ENCODE results near the gene CHAMP1. TPM values are rescaled to one million over a fixed set of nuclear protein-coding genes. Genes with fewer than 3 reads are reported as not detected.

Gene CHAMP1
- polyA plus RNA-seq, 1 of the 3 experiments (the other 2 are of a cell fraction), result 28.6 TPM

GRCh38 chr13:114285166-114285808 is 29.0 kb upstream of the CHAMP1 start:
- Histone ChIP-seq H4K20me1 (ENCODE audit: insufficient read depth) (peaks cover 7% of the 10 kb centered on the region; the same call in 1 of the 2 replicates), H3K79me2 (ENCODE audit: insufficient read depth) (peaks cover 73% of the 10 kb centered on the region), H3K9ac (no peak overlapping the region), H3K27me3 (ENCODE audit: insufficient read depth) (no peaks in the 10 kb centered on the region), H3K27ac (ENCODE audit: low read depth in 2 of 2, low read length in 1 of 2) (no peak overlapping the region), H3K36me3 (replicated peaks in 1 of 2; ENCODE audit: control insufficient read depth in 1 of 2, insufficient read depth in 2 of 2, low read length in 1 of 2) (peaks cover 41 to 64% of the 10 kb centered on the region in 2 experiments), H3F3A (replicated peaks; ENCODE audit: insufficient read depth) (peaks cover 26% of the 10 kb centered on the region), H3K4me1 (ENCODE audit: control insufficient read depth in 1 of 2, insufficient read depth in 2 of 2, low read depth in 1 of 2, low read length in 1 of 2) (peaks cover 9 to 11% of the 10 kb centered on the region in 2 experiments; a peak in 3 of 4 replicates), H2AFZ (ENCODE audit: low read depth) (no peak overlapping the region), H3K4me3 (ENCODE audit: low read depth in 2 of 2, low read length in 1 of 2) (no peak overlapping the region), H3K9me3 (no peaks in the 10 kb centered on the region), H3K4me2 (no peak overlapping the region), H3K9me2 (no peaks in the 10 kb centered on the region)
- ChIA-PET POLR2A (no interaction called here), CTCF (interaction anchor here (0.9 to 1.5 kb wide), 4 partner anchors 17 to 561 kb away, joined by 3 read pairs; no protein-coding TSS in a partner anchor)
- DNase-seq, result no peak
- TF ChIP-seq POLR2AphosphoS5 (IDR thresholded peaks at IDR 0.05; ENCODE audit: low read depth, low read length) (no peak), ELF1 (IDR thresholded peaks at IDR 0.05) (no peak), EZH2phosphoT487 (IDR thresholded peaks at IDR 0.05; ENCODE audit: borderline replicate concordance, low read depth) (no peak), EP300 (IDR thresholded peaks at IDR 0.05; ENCODE audit: borderline replicate concordance in 1 of 2, low read depth in 1 of 2, low read length in 1 of 2) (no peak), GABPA (IDR thresholded peaks at IDR 0.05; ENCODE audit: low read depth) (no peak), TAF1 (IDR thresholded peaks at IDR 0.05; ENCODE audit: borderline replicate concordance, low read depth, low read length) (no peak), NFIC (IDR thresholded peaks at IDR 0.05; ENCODE audit: borderline replicate concordance) (no peak), RFX5 (IDR thresholded peaks at IDR 0.05; ENCODE audit: low read length) (no peak), TEAD4 (IDR thresholded peaks at IDR 0.05; ENCODE audit: borderline replicate concordance, insufficient read depth) (no peak), RXRA (IDR thresholded peaks at IDR 0.05; ENCODE audit: borderline replicate concordance, low read depth) (no peak), YY1 (IDR thresholded peaks at IDR 0.05; ENCODE audit: low read depth) (no peak), SIN3A (IDR thresholded peaks at IDR 0.05; ENCODE audit: borderline replicate concordance, low read depth, low read length) (no peak), FOXM1 (IDR thresholded peaks at IDR 0.05; ENCODE audit: low read depth) (no peak), GATA2 (CRISPR knock-in tag; IDR thresholded peaks at IDR 0.05) (no peak)
- 91% methylated on average over 4 of the region's 4 CpGs for WGBS (ENCODE audit: low lambda C conversion rate)

GRCh38 chr13:114286808-114287207 is 27.5 kb upstream of the CHAMP1 start:
- Histone ChIP-seq H3K4me1 (ENCODE audit: control insufficient read depth in 1 of 2, insufficient read depth in 2 of 2, low read depth in 1 of 2, low read length in 1 of 2) (peaks cover 5% of the 10 kb centered on the region in 2 experiments; a peak in 3 of 4 replicates), H3K9ac (no peak overlapping the region), H3K4me2 (no peak overlapping the region), H3K36me3 (replicated peaks in 1 of 2; ENCODE audit: control insufficient read depth in 1 of 2, insufficient read depth in 2 of 2, low read length in 1 of 2) (peaks cover 48 to 73% of the 10 kb centered on the region in 2 experiments), H3K27ac (ENCODE audit: low read depth in 2 of 2, low read length in 1 of 2) (no peak overlapping the region), H3K4me3 (ENCODE audit: low read depth in 2 of 2, low read length in 1 of 2) (no peak overlapping the region), H3K79me2 (ENCODE audit: insufficient read depth) (peaks cover 83% of the 10 kb centered on the region), H3K9me2 (no peaks in the 10 kb centered on the region), H3K9me3 (no peaks in the 10 kb centered on the region), H4K20me1 (ENCODE audit: insufficient read depth) (peaks cover 7% of the 10 kb centered on the region; the same call in 1 of the 2 replicates), H3F3A (replicated peaks; ENCODE audit: insufficient read depth) (peaks cover 21% of the 10 kb centered on the region), H2AFZ (ENCODE audit: low read depth) (no peak overlapping the region), H3K27me3 (ENCODE audit: insufficient read depth) (no peaks in the 10 kb centered on the region)
- DNase-seq, result no peak
- ChIA-PET POLR2A (no interaction called here), CTCF (interaction anchor here (1.2 to 1.5 kb wide), 2 partner anchors 52 to 562 kb away, joined by 3 read pairs; no protein-coding TSS in a partner anchor)
- TF ChIP-seq USF2 (IDR thresholded peaks at IDR 0.05; ENCODE audit: borderline replicate concordance, low read depth, low read length) (no peak), GATA2 (CRISPR knock-in tag; IDR thresholded peaks at IDR 0.05) (no peak), NFIC (IDR thresholded peaks at IDR 0.05; ENCODE audit: borderline replicate concordance) (no peak), REST (IDR thresholded peaks at IDR 0.05; ENCODE audit: low read depth, low read length) (no peak), MEF2A (IDR thresholded peaks at IDR 0.05; ENCODE audit: borderline replicate concordance, low read depth) (no peak)
- WGBS (ENCODE audit: low lambda C conversion rate), result 97% methylated on average over 7 of the region's 8 CpGs
